ENCODE data around the gene ADAMTS1.

ADAMTS1 gene

DNA sequence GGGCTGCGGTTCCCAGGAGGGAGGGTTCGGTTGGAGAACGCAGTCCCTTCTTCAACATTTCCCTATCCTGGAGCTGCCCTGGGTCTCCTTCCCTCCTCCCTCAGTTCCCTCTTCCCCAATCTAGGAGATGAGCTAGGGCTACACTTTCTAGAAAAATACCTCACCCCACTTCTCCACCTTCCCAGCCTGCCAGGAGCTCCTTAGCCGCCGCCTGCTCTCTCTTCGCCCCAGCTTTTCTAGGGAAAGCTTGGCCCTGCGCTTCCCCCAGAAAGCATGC is 488 bp upstream of the ADAMTS1 start:
- TF ChIP-seq, protein P1, sequence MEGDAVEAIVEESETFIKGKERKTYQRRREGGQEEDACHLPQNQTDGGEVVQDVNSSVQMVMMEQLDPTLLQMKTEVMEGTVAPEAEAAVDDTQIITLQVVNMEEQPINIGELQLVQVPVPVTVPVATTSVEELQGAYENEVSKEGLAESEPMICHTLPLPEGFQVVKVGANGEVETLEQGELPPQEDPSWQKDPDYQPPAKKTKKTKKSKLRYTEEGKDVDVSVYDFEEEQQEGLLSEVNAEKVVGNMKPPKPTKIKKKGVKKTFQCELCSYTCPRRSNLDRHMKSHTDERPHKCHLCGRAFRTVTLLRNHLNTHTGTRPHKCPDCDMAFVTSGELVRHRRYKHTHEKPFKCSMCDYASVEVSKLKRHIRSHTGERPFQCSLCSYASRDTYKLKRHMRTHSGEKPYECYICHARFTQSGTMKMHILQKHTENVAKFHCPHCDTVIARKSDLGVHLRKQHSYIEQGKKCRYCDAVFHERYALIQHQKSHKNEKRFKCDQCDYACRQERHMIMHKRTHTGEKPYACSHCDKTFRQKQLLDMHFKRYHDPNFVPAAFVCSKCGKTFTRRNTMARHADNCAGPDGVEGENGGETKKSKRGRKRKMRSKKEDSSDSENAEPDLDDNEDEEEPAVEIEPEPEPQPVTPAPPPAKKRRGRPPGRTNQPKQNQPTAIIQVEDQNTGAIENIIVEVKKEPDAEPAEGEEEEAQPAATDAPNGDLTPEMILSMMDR (IDR thresholded peaks at IDR 0.05; ENCODE audit: control insufficient read depth, insufficient read depth, low read depth, low read length, missing control alignments) = no peak
- no peak for DNase-seq (ENCODE audit: low read depth)
- peak overlapping the region; percentile 93 for H3K4me3 ChIP-seq (ENCODE audit: control insufficient read depth, low read depth, low read length)

DNA sequence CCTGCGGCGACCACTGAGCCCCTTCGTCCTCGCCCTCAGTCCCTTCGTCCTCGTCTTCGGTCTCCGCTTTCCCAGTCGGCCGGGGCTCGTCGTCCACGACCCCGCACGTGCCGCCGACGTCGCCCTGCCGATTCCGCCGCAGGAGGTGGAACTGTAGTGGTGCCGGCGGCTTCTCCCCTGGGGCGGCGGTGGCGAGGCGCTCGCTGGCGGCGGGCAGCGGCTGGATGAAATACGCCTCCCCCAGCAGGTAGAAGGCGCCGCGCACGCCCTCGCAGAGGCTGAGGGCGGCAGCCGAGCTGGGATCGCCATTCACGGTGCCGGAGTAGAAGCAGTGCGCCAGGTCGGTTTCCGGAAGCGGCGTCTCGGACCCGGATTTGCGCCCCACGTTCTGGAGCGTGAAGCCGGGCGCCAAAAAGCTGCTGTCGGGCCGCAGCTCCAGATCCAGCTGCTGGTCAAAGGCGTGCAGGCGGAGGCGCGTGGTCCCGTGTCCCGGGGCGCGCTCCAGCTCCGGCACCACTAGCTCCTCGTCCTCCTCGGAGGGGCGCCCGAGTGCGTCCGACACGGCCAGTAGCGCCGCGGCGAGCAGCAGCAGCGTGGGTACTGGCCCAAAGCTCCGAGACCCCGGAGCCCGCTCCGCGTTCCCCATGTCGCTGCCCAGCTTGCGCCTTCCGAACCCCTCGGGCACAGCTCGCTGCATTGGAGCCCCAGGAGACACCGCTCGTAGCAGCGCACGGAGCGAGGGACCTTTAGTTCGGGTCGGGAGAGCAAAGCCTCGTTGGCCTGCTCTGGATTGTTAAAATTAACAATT is 747 bp downstream of the ADAMTS1 start:
- TF ChIP-seq, protein P1 (IDR thresholded peaks at IDR 0.05; ENCODE audit: control insufficient read depth, insufficient read depth, low read depth, low read length, missing control alignments) = peak; percentile 17
- no peak for DNase-seq (ENCODE audit: low read depth)
- H3K4me3 ChIP-seq (ENCODE audit: control insufficient read depth, low read depth, low read length) = peak overlapping the region; percentile 93

DNA sequence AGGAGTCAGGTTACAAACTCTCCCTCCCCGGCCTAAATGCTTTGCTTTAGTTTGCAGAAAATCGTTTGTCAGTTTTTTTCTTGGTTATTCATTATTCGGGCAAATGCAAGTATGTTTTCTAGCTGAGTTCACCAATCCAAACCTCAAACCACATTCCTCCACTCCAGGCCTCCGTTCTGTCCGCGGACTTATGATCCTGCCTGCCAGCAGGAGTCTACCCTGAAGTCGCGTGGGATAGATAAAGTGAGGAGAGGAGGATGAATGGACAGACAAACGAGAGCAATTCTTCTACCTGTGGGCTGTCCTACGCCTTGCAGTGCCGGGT is 1.3 kb downstream of the ADAMTS1 start:
- H3K4me3 ChIP-seq (ENCODE audit: control insufficient read depth, low read depth, low read length) = peak overlapping the region; percentile 93
- DNase-seq (ENCODE audit: low read depth) = no peak
- TF ChIP-seq, protein P1 (IDR thresholded peaks at IDR 0.05; ENCODE audit: control insufficient read depth, insufficient read depth, low read depth, low read length, missing control alignments) = no peak

DNA sequence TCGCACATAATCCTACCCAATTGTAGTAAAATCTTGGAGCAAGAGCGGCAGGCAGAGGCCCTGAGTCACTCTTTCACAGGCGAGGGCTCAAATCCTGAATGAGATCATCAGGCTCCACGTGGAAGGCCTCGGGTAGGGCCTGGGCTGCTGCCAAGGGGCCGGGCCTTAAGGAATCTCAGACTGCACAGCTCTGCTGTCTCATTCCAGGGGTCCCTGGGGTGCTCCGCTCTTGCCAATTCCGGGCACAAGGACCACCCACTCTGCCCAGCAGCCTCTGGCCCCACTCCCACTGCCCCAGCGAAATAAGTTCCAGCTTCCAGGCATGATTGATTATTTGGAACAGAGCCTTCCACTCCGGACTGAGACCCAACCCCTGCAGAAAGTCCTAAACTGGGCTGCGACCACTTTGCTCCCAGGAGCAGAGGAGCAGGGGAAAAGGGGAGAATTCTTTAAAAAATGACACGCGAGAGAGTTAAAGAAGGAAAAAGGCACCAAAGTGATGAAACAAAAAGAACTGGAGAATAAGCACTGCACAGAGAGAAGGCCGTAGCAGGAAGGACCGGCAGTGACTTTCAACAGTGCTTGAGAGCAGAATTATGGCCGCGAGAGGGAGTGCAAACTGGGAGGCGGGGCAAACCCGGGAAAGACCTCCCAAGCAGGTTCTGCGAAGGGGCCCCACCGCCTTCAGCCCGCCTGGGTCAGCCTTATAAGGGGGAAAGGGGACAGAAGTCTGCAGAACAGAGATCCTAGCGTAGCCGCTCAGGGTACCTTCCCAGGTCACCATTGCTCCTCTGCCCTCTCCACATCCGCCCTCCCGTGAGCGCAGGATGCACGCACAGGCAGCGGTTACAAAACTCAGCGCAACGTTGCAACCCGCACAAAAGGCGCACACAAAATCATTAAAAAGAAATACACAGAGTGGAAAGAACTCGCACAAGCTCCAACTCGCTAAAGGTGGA is 2.0 kb downstream of the ADAMTS1 start:
- peak; percentile 86 for DNase-seq (ENCODE audit: low read depth)
- H3K4me3 ChIP-seq (ENCODE audit: control insufficient read depth, low read depth, low read length) = peak overlapping the region; percentile 93
- TF ChIP-seq, protein P1 (IDR thresholded peaks at IDR 0.05; ENCODE audit: control insufficient read depth, insufficient read depth, low read depth, low read length, missing control alignments) = peak; percentile 46

DNA sequence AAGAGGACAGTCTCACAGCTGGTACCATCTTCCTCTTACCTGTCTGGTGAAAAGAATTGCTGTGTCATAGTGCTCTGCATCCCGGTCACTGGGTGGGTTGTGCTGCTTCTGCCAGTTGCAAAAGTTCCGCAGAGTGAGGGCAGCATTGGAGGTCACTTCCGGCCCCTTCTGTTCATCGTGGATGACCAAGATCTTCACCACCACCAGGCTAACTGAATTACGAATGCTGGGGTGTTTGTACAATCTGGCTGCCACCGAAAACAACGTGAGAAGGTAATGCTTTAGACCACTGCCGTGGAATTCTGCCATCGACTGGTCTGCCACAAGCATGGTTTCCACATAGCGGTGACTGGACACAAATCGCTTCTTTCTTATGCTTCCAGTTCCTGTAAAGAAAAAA is 2.9 kb downstream of the ADAMTS1 start:
- TF ChIP-seq, protein P1 (IDR thresholded peaks at IDR 0.05; ENCODE audit: control insufficient read depth, insufficient read depth, low read depth, low read length, missing control alignments) = no peak
- DNase-seq (ENCODE audit: low read depth) = no peak
- peak overlapping the region; percentile 93 for H3K4me3 ChIP-seq (ENCODE audit: control insufficient read depth, low read depth, low read length)

DNA sequence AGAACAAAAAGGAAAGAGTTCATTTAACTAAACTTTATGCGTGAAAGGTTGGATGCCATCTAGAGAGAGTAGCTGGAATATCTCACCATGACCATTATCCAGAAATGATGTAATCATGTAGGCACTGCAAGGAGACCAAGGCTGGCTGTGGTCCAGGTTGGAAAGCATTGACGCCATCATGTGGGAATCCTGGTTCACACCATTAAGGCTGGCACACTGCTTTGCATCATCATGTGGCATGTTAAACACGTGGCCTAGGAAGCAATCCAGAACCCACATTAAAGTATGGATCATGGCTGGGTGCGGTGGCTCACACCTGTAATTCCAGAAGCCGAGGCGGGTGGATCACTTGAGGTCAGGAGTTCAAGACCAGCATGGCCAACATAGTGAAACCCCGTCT is 4.3 kb downstream of the ADAMTS1 start:
- no peak for DNase-seq (ENCODE audit: low read depth)
- TF ChIP-seq, protein P1 (IDR thresholded peaks at IDR 0.05; ENCODE audit: control insufficient read depth, insufficient read depth, low read depth, low read length, missing control alignments) = peak; percentile 2

More for the DNA sequence above, 4.3 kb downstream of the ADAMTS1 start:
- peak overlapping the region; percentile 93 for H3K4me3 ChIP-seq (ENCODE audit: control insufficient read depth, low read depth, low read length)
